Esophagus squamous epithelium (tissue), 4 donors: ENCODE measurements around the gene RBPMS2.

Source experiments
- POLR2A ChIP-seq, 4 donors: fragments of 450-650 bp; IDR thresholded peaks; one replicate each; pipeline ENCODE4 v1.6.1; 2017; ENCODE audit warnings: antibody characterized with exemption in 4 of 4, mild to moderate bottlenecking in 4 of 4, moderate library complexity in 3 of 4
- TF ChIP-seq, protein P1 (sequence below), 6 experiments: fragments of 450-650 bp in 4 of 6; fragments of 200-600 bp in 2 of 6; sonication (generic) in 2 of 6; IDR thresholded peaks; one replicate each; pipeline ENCODE4 v1.5.1; 2016 to 2019; ENCODE audit warnings: antibody characterized with exemption in 6 of 6, mild to moderate bottlenecking in 4 of 6, moderate library complexity in 4 of 6

DNA sequence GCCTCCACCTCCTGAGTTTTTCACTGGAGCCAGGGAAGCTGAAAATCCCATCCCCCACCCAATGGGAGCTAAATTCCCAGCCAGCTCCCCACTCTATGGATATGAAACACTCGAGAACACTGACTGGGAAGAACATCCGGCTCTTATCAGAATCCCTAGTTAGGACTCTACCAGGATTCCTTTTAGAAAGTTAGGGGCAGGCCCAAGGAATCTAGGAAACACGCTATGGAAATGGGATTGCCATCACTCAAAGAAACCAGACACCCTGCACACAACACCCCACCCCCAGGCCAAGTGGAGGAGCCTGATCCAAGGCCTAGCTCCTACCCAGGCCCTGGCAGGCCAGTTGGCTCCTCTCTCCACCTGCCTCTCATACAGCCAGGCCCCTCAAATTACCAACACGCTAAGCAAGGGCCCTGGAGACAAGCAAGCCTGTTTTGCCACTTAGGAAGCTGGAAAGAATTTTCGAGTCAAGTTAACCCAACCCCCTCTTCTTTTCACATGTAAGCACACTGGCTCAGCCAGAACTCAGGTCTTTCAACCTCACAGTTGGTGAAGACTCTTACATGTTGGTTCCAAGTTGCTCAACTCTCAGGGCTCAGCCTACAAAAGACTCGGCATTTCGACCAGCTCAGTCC, 75.5 kb downstream of the RBPMS2 start:
- TF ChIP-seq, protein P1, sequence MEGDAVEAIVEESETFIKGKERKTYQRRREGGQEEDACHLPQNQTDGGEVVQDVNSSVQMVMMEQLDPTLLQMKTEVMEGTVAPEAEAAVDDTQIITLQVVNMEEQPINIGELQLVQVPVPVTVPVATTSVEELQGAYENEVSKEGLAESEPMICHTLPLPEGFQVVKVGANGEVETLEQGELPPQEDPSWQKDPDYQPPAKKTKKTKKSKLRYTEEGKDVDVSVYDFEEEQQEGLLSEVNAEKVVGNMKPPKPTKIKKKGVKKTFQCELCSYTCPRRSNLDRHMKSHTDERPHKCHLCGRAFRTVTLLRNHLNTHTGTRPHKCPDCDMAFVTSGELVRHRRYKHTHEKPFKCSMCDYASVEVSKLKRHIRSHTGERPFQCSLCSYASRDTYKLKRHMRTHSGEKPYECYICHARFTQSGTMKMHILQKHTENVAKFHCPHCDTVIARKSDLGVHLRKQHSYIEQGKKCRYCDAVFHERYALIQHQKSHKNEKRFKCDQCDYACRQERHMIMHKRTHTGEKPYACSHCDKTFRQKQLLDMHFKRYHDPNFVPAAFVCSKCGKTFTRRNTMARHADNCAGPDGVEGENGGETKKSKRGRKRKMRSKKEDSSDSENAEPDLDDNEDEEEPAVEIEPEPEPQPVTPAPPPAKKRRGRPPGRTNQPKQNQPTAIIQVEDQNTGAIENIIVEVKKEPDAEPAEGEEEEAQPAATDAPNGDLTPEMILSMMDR (IDR thresholded peaks at IDR 0.05): no peak
- TF ChIP-seq POLR2A (IDR thresholded peaks at IDR 0.05): no peak
